Activated CD8-positive, alpha-beta T cell treated with anti-CD3 and anti-CD28 coated beads for 36 hours (primary cell): Measurements from ENCODE around the gene R3HDM2. TPM values are rescaled to one million over a fixed set of nuclear protein-coding genes. Genes with fewer than 3 reads are reported as not detected.

Source experiments
- ATAC-seq: fragments of 200-7000 bp; cut with Tn5 transposase; one replicate; pipeline ENCODE4 v1.10.0; 2021; ENCODE audit warnings: mild to moderate bottlenecking, moderate library complexity
- CTCF ChIA-PET: fragments of 350-600 bp; sonication (Branson Sonifier 250); formaldehyde crosslinking; loops from one replicate; lab custom pipeline; 2021; ENCODE audit warnings: antibody characterized with exemption; lab: Charles Lee
- POLR2A ChIA-PET: fragments of 350-600 bp; sonication (Branson Sonifier 250); formaldehyde crosslinking; loops from one replicate; lab custom pipeline; 2021; ENCODE audit warnings: antibody characterized with exemption; lab: Charles Lee
- DNase-seq: peaks from one replicate; pipeline ENCODE4 v3.0.0-alpha.2; 2020
- H3K27ac Mint-ChIP-seq: one replicate; pipeline ENCODE4 v1.8.0; 2021; ENCODE audit warnings: mild to moderate bottlenecking, mixed read lengths
- H3K27me3 Mint-ChIP-seq: one replicate; pipeline ENCODE4 v1.8.0; 2021; ENCODE audit warnings: mixed read lengths
- H3K36me3 Mint-ChIP-seq: one replicate; pipeline ENCODE4 v1.8.0; 2021; ENCODE audit warnings: low read depth, mixed read lengths
- H3K4me1 Mint-ChIP-seq: one replicate; pipeline ENCODE4 v1.8.0; 2021; ENCODE audit warnings: low read depth, mixed read lengths
- H3K4me3 Mint-ChIP-seq: one replicate; pipeline ENCODE4 v1.8.0; 2021; ENCODE audit warnings: mild to moderate bottlenecking, moderate library complexity, mixed read lengths
- H3K9me3 Mint-ChIP-seq: one replicate; pipeline ENCODE4 v1.8.0; 2021; ENCODE audit warnings: mixed read lengths
- CTCF ChIP-seq: fragments of 200-600 bp; IDR thresholded peaks from one replicate; pipeline ENCODE4 v1.8.0; 2022; ENCODE audit warnings: antibody characterized with exemption, mild to moderate bottlenecking
- intact Hi-C: fragments of 100-400 bp; cut with micrococcal nuclease; formaldehyde crosslinking; loops from one replicate; pipeline ENCODE4 v1.10.0; 2022
- total RNA-seq, 2 experiments: library from RNA; stranded (reverse); gene quantifications; one replicate each; pipeline ENCODE4 v1.2.3, GENCODE V29; 2021

The R3HDM2 gene
- total RNA-seq, 2 experiments from 2014 or later: 33.2 to 44.0 TPM

- Mint-ChIP-seq H3K9me3 (no peaks in the 10 kb centered on the region), H3K27ac (no peak overlapping the region), H3K4me1 (no peaks in the 10 kb centered on the region), H3K36me3 (peaks cover 7% of the 10 kb centered on the region), H3K4me3 (no peak overlapping the region), H3K27me3 (no peaks in the 10 kb centered on the region)
- POLR2A ChIA-PET: no interaction called here
- DNase-seq: no peak
- ATAC-seq: no peak
- TF ChIP-seq CTCF: no peak
- intact Hi-C loops: no loop called here
- CTCF ChIA-PET: interaction anchor here (1.5 kb wide), 1 partner anchor 117 kb away, joined by 4 read pairs; no protein-coding TSS in a partner anchor
Observed at GRCh38 chr12:57330992-57331391, 99.9 kb downstream of the R3HDM2 start.

- Mint-ChIP-seq H3K4me1 (no peaks in the 10 kb centered on the region), H3K36me3 (peaks cover 7% of the 10 kb centered on the region), H3K4me3 (no peak overlapping the region), H3K9me3 (no peaks in the 10 kb centered on the region), H3K27me3 (no peaks in the 10 kb centered on the region), H3K27ac (no peak overlapping the region)
- CTCF ChIA-PET: no interaction called here
- no peak for TF ChIP-seq CTCF
- POLR2A ChIA-PET: interaction anchor here (0.6 kb wide), 1 partner anchor 26 kb away, joined by 3 read pairs; no protein-coding TSS in a partner anchor
- intact Hi-C loops: no loop called here
- no peak for DNase-seq
- no peak for ATAC-seq
Observed at GRCh38 chr12:57329219-57329618, 101.6 kb downstream of the R3HDM2 start.

GRCh38 chr12:57325395-57325794 lies 105.4 kb downstream of the R3HDM2 start:
- POLR2A ChIA-PET: no interaction called here
- Mint-ChIP-seq H3K4me1 (peaks cover under 1% of the 10 kb centered on the region), H3K27me3 (no peaks in the 10 kb centered on the region), H3K36me3 (peaks cover 4% of the 10 kb centered on the region), H3K4me3 (no peak overlapping the region), H3K9me3 (no peaks in the 10 kb centered on the region), H3K27ac (no peak overlapping the region)
- ATAC-seq (no peak), DNase-seq (no peak)
- TF ChIP-seq CTCF: no peak
- intact Hi-C loops: no loop called here
- CTCF ChIA-PET: interaction anchor here (0.8 kb wide), 1 partner anchor 127 kb away, joined by 3 read pairs; no protein-coding TSS in a partner anchor

- ChIA-PET POLR2A (no interaction called here), CTCF (interaction anchor here (0.8 to 1.3 kb wide), 2 partner anchors 38 to 129 kb away, joined by 3 to 4 read pairs; no protein-coding TSS in a partner anchor)
- Mint-ChIP-seq H3K9me3 (no peaks in the 10 kb centered on the region), H3K27me3 (no peaks in the 10 kb centered on the region), H3K4me3 (no peak overlapping the region), H3K27ac (no peak overlapping the region), H3K36me3 (peaks cover 4% of the 10 kb centered on the region), H3K4me1 (peaks cover 3% of the 10 kb centered on the region)
- no peak for TF ChIP-seq CTCF
- intact Hi-C loops: no loop called here
- DNase-seq (no peak), ATAC-seq (no peak)
Observed at GRCh38 chr12:57323416-57323815, 107.4 kb downstream of the R3HDM2 start.

GRCh38 chr12:57320639-57321038 lies 110.2 kb downstream of the R3HDM2 start:
- Mint-ChIP-seq H3K9me3 (no peaks in the 10 kb centered on the region), H3K4me1 (peaks cover 3% of the 10 kb centered on the region), H3K27ac (no peak overlapping the region), H3K36me3 (peaks cover 3% of the 10 kb centered on the region), H3K4me3 (no peak overlapping the region), H3K27me3 (no peaks in the 10 kb centered on the region)
- DNase-seq (no peak), ATAC-seq (no peak)
- ChIA-PET POLR2A (no interaction called here), CTCF (interaction anchor here (0.7 to 2.3 kb wide), 3 partner anchors 11 to 138 kb away, joined by 3 to 9 read pairs (median 4); no protein-coding TSS in a partner anchor)
- no peak for TF ChIP-seq CTCF
- intact Hi-C loops: no loop called here
